Measurements from ENCODE around the gene SCGB3A1.

The SCGB3A1 gene

DNA sequence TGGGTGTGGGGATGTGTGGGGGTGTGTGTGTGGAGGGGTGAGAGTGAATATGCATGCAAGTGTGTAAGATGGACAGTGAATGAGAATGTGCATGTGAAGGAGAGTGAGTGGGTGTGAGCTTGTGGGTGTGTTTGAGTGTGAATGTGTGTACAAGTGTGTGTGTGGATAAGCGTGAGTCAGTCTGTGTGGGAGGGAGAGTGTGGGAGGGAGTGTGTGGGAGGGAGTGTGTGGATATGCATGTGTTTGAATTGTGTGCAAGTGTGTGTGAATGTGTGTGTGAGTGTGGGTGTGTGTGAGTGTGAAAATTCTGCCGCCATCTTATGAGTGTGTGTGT, 3.7 kb upstream of the SCGB3A1 start:
- no peak for DNase-seq
- in situ Hi-C loops (cut with MboI; ENCODE audit: low pct_unique_long_range_greater_than_20kb, low sequenced_read_pairs): no loop called here

DNA sequence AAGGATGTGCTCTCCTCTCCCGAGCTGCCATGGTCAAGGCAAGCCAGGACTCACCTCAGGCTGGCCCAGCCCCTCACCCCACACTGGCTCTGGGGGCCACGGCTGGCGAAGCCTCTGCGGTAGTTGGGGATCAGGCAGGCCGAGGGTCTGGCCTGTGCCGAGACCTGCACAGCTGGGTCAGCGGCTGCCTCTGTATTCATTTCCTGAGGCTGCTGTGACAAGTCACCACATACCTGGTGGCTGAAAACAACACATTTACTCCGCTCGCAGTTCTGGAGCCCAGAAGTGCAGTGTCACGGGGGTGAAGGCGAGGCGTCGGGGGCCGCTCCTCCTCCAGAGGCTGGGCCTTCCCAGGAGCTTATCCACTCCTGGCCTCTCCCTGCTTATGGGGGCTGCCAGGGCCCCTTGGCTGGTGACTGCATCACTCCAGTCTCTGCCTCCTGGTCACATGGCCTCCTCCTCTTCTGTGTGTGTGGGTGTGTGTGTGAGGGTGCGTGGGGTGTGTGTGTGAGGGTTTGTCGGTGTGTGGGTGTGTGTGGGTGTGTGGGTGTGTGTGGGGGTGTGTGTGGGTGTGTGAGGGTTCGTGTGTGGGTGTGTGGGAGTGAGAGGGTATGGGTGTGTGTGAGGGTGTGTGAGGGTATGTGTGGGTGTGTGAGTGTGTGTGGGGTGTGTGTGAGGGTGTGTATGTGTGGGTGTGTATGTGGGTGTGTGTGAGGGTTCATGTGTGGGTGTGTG, 3.2 kb upstream of the SCGB3A1 start:
- no peak for DNase-seq
- in situ Hi-C loops (cut with MboI; ENCODE audit: low pct_unique_long_range_greater_than_20kb, low sequenced_read_pairs): no loop called here

DNA sequence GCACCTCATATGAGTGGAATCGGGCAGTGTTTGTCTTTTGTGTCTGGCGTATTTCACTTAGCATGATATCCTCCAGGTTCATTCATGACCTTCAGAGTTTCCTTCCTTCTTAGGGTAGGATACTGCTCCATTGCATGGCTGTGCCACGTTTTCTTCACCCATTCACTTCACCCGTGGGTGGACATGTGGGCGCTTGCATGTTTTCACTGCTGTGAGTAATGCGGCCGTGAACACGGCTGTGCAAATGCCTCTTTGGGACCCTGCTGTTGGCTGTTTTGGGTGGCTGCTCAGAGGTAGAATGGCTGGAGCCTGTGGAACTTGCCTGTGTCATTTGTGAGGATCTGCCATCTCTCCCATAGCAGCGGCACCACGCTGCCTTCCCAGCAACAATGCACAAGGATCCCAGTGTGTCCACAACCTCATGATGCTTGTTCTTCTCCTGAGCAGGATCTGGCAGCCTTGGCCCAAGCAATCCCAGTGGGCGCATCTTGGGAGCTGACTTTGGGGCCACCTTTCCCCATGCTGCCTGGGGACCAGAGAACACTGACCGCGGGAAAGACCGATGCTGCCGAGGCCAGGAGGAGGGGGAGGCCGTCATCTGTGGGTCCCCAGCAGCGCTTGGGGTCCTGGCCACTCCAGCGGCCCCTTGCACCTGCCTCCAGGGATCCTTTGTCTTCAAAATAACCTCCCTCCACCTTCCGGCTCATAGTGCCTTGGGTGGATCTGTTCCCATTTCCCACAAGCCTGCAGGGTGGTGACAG, 2.3 kb upstream of the SCGB3A1 start:
- no peak for DNase-seq
- in situ Hi-C loops (cut with MboI; ENCODE audit: low pct_unique_long_range_greater_than_20kb, low sequenced_read_pairs): no loop called here

DNA sequence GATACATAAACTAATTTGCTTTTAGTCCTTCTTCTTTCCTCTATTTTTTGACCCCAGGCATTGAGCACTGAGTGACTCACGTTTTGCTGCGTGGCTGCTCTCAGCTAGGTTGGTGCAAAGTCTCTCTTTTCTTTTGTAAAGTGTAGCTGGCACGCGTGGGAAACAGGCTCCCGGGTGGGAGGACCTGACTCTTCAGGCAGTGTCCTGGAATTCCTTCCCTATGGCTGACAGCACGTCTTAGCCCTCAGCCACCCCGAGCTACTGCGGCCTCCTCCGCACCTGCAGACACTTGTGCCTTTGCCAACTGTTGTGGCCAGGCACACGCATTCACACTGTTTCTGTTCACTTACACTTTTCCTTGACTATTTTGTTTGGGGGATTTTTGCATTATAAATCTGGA, 877 bp upstream of the SCGB3A1 start:
- DNase-seq: no peak
- in situ Hi-C loops (cut with MboI; ENCODE audit: low pct_unique_long_range_greater_than_20kb, low sequenced_read_pairs): no loop called here

DNA sequence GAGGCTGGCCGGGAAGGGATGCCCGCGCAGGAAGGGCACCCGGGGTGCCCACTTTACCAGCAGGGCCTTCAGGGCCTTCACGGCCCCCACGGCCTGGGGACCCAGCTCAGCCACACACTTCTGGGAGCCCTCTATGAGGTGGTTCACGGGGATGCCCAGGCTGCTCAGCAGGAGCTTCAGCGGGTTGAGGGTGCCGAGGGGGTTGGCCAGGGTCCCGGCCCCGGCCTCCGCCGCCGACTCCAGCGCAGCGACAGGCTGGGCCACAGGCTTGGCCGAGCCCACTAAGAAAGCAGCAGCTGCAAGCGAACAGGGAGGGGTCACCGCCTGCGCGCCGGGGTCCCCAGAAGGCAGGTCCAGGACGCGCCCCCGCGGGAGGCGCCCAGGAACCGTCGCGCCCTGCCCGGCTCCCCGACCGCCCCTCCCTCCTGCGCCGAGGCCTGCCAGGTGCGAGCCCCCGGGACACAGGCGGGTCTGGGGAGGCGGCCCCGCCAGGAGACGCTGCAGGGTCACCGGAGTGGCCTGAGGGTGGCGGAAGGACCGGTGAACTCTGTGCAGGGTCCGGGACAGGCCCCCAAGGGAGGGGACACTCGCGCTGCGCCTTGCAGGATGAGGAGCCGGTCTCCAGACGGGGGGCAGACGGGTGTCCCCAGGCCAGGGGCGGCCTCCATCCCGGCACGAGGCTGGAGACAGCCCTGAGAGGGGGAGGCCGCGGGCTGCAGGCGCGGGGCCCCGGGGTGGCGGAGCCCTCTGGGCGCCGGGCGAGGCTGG, 572 bp downstream of the SCGB3A1 start:
- in situ Hi-C loops (cut with MboI; ENCODE audit: low pct_unique_long_range_greater_than_20kb, low sequenced_read_pairs): no loop called here
- no peak for DNase-seq

DNA sequence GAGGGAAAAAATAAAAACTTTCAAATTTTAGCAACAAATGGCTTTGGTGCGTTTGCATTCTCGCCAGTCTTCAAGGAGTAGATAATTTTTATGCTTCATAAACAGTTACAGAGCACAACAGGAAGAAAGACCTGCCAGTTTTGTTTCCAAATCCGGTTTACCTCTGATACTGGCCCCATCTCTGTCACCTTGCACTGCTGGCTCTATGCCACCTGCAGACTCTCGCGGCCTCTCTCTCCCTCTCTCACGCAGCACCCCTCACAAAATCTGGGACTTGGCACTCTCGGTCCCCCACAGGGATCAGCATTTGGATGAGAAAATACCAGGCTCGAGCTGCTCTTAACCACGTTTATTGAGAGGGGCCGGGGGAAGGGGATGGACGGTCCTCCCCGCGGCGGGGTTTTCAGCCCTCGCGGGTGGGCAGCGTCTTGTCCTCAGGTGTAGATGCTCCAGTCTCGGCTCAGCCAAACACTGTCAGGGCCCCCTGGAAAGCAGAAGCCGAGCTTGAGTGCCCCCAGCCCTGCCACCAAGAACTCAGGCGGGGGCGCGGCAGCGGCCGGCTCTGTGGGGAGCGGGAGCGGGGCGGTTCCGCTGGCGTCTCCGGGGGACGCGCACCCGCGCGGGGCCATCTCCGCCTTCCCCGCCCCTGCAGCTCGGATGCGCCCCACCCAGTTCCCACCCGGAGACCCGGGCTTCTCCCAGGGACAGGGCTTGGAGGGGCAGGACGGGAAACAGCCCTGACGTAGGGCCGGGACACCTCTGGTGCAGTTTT, 1.3 kb downstream of the SCGB3A1 start:
- DNase-seq: no peak
- in situ Hi-C loops (cut with MboI; ENCODE audit: low pct_unique_long_range_greater_than_20kb, low sequenced_read_pairs): no loop called here

DNA sequence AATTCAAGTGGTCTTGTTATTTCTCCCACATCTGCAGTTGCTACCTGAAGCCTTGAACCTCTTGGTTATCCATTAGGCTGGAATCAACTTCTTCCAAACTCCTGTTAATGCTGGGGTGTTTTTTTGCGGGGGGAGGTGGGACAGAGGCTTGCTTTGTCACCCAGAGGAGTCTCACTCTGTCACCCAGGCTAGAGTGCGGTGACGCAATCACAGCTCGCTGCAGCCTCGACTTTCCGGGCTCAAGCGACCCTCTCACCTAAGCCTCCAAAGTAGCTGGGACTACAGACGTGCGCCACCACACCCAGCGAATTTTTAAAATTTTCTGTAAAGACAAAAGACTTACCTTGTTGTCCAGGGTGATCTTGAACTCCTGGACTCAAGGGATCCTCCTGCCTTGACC, 4.4 kb downstream of the SCGB3A1 start:
- in situ Hi-C loops (cut with MboI; ENCODE audit: low pct_unique_long_range_greater_than_20kb, low sequenced_read_pairs): no loop called here
- DNase-seq: no peak

DNA sequence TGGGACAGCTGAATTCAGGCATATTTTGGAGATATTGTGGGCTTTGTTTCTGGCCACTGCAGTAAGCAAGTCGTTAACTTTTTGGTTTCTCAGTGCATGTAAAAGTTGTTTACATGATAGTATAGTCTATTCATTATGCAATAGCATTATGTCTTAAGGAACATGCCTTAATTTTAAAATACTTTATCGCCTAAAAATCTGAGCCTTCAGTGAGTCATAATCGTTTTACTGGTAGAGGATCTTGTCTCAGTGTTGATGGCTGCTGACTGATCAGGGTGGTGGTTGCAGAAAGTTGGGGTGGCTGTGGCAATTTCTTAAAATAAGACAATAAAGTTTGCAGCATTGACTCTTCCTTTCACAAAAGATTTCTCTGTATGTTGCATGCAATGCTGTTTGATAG, 5.1 kb downstream of the SCGB3A1 start:
- DNase-seq: no peak
- in situ Hi-C loops (cut with MboI; ENCODE audit: low pct_unique_long_range_greater_than_20kb, low sequenced_read_pairs): no loop called here

DNA sequence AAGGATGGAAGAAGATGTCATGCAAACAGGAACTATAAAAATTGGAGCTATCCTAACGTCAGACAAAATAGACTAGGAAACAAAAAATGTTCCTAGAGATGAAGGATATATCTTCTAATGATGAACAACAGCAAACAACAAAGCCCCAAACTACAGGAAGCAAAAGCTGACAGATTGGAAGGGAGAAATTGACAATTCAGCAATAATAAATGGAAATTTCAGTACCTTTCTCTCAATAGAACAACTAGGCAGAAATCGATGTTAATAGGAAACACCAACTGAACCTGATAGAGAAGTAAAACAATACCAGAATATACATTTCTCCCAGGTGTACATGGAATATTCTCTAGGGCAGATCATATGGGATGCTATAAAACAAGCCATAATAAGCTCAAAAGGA, 7.6 kb downstream of the SCGB3A1 start:
- in situ Hi-C loops (cut with MboI; ENCODE audit: low pct_unique_long_range_greater_than_20kb, low sequenced_read_pairs): no loop called here

DNA sequence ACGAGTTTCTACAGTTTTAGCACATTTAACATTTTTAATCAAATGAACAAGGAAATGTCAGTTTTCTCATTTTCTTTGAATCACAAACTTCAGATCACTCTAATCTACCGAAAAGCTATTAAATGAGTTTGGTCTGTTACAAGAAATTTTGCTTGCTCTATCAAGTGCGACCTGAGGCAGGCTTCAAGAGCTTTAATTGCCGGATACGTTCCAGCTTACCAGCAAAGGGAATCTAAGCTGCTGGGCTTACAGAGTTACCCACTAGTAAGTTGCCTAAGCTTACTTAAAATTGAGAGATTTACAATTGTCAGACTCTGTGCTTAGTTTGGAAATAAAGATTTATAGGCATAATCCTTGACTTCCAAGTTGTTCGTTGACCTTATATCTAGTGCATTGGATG, 10.6 kb downstream of the SCGB3A1 start:
- DNase-seq: no peak
- in situ Hi-C loops (cut with MboI; ENCODE audit: low pct_unique_long_range_greater_than_20kb, low sequenced_read_pairs): no loop called here

More for the DNA sequence above, 7.6 kb downstream of the SCGB3A1 start:
- DNase-seq: no peak

DNA sequence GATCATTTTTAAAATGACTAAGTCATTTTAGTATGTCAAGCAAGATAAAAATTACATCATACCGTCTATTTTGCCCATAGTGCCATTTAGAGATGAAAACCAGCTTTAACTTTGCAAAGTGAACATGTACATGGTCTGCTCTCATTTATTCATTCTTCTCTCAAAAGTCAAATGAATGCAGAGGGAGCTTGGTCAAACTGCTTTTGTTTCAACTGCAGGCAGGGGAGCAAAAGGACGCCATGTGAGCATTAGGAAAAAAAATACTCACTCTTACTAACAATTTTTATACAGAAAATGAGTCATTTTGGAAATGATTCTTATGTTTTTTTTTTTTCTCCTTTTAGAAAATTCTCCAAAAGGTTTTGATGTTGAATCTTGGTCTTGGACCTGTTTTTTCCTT, 15.7 kb downstream of the SCGB3A1 start:
- in situ Hi-C loops (cut with MboI; ENCODE audit: low pct_unique_long_range_greater_than_20kb, low sequenced_read_pairs): no loop called here
- no peak for DNase-seq

DNA sequence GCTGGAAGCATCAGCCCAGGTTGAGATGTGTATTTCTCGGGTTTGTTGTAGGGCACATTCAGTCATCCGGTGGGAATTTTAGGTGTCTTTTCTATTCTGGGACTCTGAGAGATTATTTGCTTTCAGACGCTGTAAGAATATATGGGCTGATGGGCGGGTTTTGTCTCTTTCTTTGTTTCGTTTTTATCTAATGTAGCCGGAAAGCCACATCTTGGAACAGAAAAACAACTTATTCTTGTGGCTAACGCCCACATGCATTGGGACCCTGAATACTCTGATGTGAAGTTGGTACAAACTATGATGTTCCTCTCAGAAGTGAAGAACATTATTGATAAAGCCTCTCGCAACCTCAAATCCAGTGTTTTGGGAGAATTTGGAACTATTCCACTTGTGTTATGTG, 22.4 kb downstream of the SCGB3A1 start:
- DNase-seq: no peak
- in situ Hi-C loops (cut with MboI; ENCODE audit: low pct_unique_long_range_greater_than_20kb, low sequenced_read_pairs): no loop called here

DNA sequence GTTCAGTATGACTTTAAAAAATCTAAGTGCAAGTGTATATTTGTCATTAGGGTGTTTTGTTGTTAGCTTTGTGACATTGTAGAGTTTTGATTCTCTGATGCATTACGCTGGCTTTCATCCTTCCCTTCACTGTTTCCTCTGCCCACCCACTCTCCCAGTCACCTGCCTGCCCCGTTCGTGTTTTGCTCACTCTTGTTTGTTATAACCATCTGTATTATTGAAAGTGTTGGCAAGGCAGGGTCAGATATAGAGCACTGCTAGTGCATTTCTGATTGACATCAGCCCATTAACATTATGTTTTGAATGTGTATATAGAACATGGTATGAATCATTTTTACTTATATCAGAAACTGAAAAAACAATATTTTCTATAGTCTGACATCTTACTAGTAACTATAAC, 27.3 kb downstream of the SCGB3A1 start:
- in situ Hi-C loops (cut with MboI; ENCODE audit: low pct_unique_long_range_greater_than_20kb, low sequenced_read_pairs): no loop called here
- no peak for DNase-seq

DNA sequence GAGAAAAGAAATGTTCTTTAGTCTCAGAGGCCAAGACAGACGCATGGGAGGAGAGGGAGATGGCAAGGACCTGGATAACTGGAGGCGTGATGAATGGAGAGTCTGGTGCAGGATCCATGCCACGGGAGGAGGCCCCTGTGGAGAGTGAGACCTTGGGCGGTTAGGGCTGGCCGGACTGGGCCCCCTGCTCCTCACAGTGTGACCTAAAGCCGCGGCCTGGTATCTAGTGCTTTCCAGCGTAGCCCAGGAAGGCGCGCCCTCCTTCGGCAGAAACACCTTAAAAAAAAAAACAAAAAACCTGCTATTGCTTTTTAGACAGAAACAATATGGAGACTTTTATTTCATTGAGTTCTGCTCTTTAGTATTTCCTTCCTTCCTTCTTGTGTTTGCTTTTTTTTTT, 33.1 kb downstream of the SCGB3A1 start:
- in situ Hi-C loops (cut with MboI; ENCODE audit: low pct_unique_long_range_greater_than_20kb, low sequenced_read_pairs): no loop called here
- DNase-seq: no peak

DNA sequence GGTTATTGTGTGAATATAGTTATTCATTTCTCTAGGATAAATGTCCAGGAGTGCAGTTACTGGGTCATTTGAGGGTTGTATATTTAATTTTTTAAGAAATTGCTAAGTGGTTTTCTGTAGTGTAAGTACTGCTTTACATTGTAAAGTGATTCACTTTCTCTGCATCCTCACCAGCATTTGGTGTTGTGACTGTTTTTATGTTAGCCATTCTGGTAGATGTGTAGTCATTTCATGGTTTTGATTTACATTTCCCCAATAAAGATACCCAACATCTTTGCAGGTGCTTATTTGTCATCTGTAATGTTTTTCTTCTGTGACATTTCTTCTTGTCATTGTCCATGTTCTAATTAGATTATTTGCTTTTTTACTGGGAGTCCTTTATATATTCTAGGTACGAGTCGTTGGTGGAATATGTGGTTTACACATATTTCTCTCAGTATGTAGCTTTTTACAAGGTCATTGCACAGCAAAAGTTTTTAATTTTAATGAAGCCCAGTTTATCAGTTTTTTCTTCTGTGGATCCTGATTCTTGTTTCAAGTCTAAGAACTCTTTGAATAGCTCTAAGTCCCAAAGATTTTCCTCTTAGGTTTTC, 34.0 kb downstream of the SCGB3A1 start:
- in situ Hi-C loops (cut with MboI; ENCODE audit: low pct_unique_long_range_greater_than_20kb, low sequenced_read_pairs): no loop called here
- no peak for DNase-seq

DNA sequence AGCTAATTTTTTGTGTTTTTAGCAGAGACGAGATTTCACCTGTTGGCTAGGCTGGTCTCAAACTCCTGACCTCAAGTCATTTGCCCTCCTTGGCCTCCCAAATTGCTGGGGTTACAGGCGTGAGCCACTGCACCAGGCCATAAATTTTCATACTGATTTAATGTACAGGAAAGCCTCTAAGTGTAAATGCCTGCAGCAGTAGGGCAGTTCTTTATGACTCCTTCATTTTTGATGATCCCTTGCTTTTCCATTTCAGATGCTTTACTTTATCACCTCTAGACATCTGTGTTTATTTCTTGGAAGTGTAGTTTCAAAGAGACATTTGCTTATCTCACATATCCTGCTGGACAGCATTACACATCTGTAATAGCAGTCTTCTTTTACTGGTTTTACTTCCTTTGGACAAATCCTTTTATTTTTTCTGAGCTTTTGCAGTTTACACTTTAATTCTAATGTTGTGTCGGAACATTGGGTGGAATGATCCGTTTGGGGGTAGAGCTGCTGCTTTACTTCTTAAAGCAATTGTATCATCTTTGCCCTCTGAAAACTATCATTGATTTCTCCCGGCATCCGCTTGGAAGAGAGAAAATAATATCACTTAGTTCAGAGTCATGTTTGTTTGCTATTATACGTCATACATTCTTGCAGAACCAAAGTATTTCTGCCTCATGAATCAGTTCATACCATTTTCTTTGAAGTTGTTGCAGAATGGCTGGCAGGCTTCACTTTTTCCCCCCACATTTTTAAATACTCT, 36.0 kb downstream of the SCGB3A1 start:
- no peak for DNase-seq
- in situ Hi-C loops (cut with MboI; ENCODE audit: low pct_unique_long_range_greater_than_20kb, low sequenced_read_pairs): no loop called here

DNA sequence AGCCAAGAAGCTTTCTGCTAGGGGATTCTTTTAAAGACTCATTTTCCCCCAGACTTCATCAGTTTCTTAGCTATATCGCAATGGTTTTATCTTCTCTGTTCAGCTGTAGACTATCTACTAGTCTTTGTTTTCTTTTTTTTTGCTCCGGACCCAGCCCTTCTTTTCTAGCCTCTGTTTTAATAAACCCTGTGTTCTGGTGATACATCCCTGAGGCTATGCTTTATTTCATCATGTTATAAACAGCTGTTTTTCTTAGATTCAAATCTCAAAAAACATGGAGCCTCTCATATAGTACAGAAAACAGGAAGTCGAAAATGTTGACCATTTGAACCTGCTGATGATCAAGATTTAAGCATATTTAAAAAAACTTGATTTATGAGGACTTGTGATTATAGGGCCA, 37.8 kb downstream of the SCGB3A1 start:
- no peak for DNase-seq
- in situ Hi-C loops (cut with MboI; ENCODE audit: low pct_unique_long_range_greater_than_20kb, low sequenced_read_pairs): no loop called here

DNA sequence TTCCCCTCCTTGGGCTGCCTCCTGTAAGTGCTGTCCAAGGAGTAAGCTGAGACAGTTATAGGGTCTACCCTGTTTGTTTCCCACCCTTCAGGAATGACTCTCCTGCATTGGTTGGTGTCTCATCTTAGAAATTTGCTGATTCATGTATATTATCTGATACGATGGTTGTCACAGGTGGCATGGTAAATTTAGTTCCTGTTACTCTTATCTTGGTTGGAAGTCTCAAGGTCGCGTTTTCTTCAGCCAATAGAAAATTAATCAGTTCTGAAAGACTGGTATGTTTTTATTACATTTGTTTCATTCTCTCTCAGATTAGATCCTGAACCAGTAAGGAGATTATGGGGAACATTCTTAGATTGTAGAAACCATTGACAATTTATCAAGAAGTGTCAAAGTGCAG, 42.7 kb downstream of the SCGB3A1 start:
- in situ Hi-C loops (cut with MboI; ENCODE audit: low pct_unique_long_range_greater_than_20kb, low sequenced_read_pairs): no loop called here
- DNase-seq: no peak

DNA sequence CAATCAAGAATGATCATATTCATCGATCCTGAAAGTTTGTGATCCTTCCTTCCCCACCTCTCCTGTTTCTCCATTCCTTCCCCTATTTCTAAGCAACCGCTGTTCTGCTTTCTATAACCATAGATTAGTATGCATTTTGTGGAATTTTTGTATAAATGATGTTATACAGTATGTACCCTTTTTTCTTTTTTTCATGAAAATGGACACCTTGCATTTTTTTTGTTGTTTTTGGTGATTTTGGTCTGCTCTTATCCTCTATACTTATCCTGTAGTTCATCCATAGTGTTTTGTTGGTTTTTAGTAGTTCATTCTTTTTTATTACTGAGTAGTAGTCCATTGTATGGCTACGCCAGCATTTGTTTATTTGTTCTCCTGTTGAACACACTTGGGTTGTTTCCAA, 46.1 kb downstream of the SCGB3A1 start:
- no peak for DNase-seq
- in situ Hi-C loops (cut with MboI; ENCODE audit: low pct_unique_long_range_greater_than_20kb, low sequenced_read_pairs): no loop called here

All from KBM-7 (cell line).